Measurements from ENCODE around the gene CEP76. TPM values are rescaled to one million over a fixed set of nuclear protein-coding genes. Genes with fewer than 3 reads are reported as not detected.
A peak's percentile ranks its signal among the peaks of the same experiment; 100 is the strongest.

The CEP76 gene
- total RNA-seq, 4 donors from 2014 or later: 8.2 to 10.9 (median 9.5) TPM

DNA sequence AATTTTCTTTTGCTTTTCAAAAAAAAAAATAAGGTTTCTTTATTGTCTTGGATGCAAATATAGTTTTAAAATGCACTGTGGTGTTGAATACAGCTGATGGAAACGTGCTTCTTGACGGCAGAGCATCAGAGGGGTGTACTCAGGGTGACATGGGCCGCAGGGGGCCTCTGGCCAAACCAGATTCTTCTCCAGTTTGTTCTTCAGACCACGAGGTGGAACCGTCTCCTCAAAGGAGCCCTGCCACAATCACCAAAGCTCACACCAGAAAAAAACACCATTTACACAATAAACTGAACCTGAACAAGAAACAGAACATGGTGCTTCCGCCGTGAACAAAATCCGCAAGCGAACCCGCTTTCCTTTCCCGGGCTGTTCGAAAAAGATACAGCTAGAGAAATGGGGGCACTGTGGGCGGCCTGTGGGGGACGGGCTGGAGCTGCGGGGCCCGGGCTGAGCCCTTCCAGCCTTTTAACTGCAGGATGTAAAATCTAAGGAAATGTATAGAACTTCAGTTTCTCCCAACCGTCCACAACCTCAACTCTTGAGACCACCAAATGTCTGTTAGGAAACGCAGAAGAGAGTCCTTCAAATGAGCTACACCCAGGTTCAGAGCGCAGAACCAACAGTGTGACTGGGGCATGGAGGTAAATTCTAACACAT, 34.9 kb upstream of the CEP76 start:
- TF ChIP-seq, protein P1, sequence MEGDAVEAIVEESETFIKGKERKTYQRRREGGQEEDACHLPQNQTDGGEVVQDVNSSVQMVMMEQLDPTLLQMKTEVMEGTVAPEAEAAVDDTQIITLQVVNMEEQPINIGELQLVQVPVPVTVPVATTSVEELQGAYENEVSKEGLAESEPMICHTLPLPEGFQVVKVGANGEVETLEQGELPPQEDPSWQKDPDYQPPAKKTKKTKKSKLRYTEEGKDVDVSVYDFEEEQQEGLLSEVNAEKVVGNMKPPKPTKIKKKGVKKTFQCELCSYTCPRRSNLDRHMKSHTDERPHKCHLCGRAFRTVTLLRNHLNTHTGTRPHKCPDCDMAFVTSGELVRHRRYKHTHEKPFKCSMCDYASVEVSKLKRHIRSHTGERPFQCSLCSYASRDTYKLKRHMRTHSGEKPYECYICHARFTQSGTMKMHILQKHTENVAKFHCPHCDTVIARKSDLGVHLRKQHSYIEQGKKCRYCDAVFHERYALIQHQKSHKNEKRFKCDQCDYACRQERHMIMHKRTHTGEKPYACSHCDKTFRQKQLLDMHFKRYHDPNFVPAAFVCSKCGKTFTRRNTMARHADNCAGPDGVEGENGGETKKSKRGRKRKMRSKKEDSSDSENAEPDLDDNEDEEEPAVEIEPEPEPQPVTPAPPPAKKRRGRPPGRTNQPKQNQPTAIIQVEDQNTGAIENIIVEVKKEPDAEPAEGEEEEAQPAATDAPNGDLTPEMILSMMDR (IDR thresholded peaks at IDR 0.05): no peak
- ATAC-seq (ENCODE audit: low FRiP score) (no peak), DNase-seq (ENCODE audit: low spot score) (no peak)

DNA sequence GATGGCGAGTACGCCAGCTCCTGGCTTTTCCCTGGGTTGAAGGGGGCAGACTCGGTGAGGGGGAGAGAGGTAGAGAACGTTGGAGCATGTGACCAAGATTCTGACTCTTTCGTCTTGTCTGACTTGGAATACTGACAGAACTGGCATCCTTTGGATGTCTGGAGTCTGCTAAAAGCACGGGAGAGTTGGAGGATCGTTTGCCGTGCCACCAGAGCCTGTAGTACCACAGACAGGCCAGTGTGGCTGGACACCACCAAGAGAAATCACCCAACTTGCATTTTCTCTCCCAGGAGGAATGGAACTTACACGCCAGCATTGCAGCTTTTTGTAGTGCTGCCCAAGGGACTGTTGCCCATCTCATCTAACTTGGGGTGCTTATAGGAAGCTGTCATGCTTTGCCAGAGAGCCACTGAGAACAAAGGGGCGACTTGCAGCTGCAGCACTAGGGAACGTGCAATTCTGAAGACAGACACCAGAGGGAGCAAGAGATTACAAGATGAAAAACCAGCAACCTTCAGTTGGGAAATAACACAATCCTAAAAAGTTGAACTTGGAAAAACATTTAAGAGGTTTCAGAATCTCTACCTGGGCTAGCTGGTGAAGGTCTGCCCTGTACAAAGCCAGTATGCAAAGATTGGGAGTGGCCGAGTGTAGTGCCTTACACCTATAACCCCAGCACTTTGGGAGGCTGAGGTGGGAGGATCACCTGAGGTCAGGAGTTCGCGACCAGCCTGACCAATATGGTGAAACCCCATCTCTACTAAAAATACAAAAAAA, 24.4 kb upstream of the CEP76 start:
- TF ChIP-seq, protein P1 (IDR thresholded peaks at IDR 0.05): peak in 2 of 3 donors; percentile 63 to 72
- DNase-seq (ENCODE audit: low spot score) (no peak), ATAC-seq (ENCODE audit: low FRiP score) (peak; percentile 57)

DNA sequence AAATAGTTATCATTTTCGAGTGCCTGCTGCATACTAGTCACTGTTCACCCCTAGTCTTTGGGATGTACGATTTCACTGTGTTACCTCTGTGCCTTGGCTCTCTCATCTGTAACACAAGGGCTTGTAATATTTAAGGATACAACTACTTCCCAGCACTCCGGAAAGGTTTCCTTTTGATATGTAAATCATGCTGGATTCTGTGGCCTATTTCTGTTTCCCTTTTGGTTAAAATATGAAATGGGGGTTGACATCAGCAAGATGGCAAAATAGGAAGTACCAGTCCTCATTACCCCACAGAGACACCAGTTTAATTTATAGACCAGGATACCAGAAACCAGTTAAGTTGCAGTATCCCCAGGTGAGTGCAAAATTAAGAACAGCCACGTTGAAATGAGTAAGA, 23.8 kb upstream of the CEP76 start:
- DNase-seq (ENCODE audit: low spot score): no peak
- TF ChIP-seq, protein P1 (IDR thresholded peaks at IDR 0.05): no peak
- no peak for ATAC-seq (ENCODE audit: low FRiP score)

DNA sequence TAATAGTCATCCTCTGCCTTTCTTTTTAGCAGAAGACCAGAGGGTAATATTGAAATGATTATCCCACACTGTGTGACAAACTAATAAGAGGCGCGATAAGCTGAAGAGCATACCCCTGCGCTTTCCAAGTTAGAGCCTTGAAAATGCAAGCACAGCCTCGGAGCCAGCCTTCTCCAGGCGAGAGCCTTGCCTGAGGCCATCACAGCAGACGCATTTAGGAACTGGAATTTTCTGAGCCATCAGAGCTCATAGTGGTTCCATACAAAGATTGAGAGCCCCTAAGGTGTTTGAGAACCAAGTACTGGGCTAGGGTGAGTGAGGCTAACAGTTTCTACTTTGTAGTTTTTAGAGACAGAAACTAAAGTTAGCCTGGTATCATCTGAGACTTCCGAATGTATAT, 20.2 kb upstream of the CEP76 start:
- DNase-seq (ENCODE audit: low spot score) (no peak), ATAC-seq (ENCODE audit: low FRiP score) (no peak)
- TF ChIP-seq, protein P1 (IDR thresholded peaks at IDR 0.05): no peak

DNA sequence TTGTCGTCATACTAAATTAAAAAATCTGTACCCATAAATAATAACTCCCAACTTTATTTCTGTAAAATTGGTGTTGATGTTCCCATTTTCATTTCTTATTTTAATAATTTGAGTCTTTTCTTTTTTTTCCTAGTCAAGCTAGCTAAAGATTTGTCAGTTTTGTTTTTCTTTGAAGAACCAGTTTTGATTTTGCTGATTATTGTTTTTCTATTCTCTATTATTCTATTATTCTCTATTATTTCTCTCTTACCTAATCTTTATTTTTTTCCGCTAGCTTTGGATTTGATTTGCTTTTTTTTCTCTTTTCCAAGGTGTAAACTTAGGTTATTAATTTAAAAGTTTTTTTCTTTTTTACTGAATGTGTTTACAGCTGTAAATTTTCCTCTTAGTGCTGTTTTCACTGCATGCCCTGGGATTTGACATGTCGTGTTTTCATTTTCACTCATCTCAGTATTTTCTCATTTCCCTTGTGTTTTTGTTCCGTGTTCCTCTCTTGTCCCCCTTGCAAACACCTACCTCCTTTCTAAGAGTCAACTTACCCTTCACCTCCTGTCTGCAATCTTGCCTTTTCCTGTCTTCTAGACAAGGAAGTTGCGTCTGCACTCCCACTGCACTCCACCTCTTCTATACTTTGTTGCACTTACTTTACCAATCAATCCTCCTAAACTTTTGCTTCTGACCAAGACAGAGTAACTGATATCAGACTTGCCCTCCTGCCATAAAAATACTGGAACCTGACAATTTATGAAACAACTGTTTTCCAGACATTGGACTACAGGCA, 19.2 kb upstream of the CEP76 start:
- no peak for ATAC-seq (ENCODE audit: low FRiP score)

DNA sequence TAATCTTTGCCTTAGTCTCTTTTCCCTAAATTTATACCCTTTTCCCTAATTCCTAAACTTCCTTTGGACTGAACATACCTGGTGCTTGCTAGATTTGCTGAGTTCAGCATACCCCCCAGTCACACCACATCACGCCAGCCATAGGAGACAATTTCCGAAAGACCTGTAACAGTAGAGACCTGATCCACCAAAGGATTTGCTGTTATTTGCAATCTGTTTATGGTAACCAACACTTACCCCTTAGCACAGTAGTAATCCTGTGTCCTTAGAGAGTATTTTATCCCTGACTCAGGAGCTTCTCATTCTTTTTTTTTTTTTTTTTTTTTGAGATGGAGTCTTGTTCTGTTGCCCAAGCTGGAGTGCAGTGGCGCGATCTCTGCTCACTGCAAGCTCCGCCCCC, 8.9 kb upstream of the CEP76 start:
- DNase-seq (ENCODE audit: low spot score) (no peak), ATAC-seq (ENCODE audit: low FRiP score) (no peak)

More for the DNA sequence above, 19.2 kb upstream of the CEP76 start:
- TF ChIP-seq, protein P1 (IDR thresholded peaks at IDR 0.05): no peak
- no peak for DNase-seq (ENCODE audit: low spot score)

More for the DNA sequence above, 8.9 kb upstream of the CEP76 start:
- TF ChIP-seq, protein P1 (IDR thresholded peaks at IDR 0.05): no peak

All from omental fat pad (tissue), 4 donors.